Pancreas (tissue), 10 donors: Measurements from ENCODE around the gene CHAF1A. TPM values are rescaled to one million over a fixed set of nuclear protein-coding genes. Genes with fewer than 3 reads are reported as not detected.
A peak's percentile ranks its signal among the peaks of the same experiment; 100 is the strongest.

Experiments used
- ATAC-seq, 4 donors: fragments of 200-7000 bp; cut with Tn5 transposase; one replicate each; pipeline versions ENCODE4 v1.8.0 to v1.9.1; 2020; ENCODE audit warnings: mild to moderate bottlenecking in 4 of 4, moderate library complexity in 4 of 4
- DNase-seq, 6 donors: peaks; one replicate each; pipeline ENCODE4 v3.0.0-alpha.2; 2020
- FAIRE-seq: peaks from 2 replicates; lab custom pipeline; 2012; peaks lifted over from hg19 to GRCh38; lab: Jason Lieb, UNC
- H3K27ac ChIP-seq, 4 donors: fragments of 200-600 bp; sonication (generic); 1 replicate in 3 of 4; 2 replicates in 1 of 4; pipeline versions ENCODE4 v1.5.0 to v1.8.0; 2020
- H3K27me3 ChIP-seq, 4 donors: fragments of 200-600 bp; one replicate each; pipeline ENCODE4 v1.8.0; 2021
- H3K36me3 ChIP-seq, 3 donors: fragments of 200-600 bp; sonication (generic) in 1 of 3; one replicate each; pipeline versions ENCODE4 v1.5.0 to v1.8.0; 2020 to 2021
- H3K4me1 ChIP-seq, 3 donors: fragments of 200-600 bp; one replicate each; pipeline ENCODE4 v1.8.0; 2021
- H3K4me3 ChIP-seq, 4 donors: fragments of 200-600 bp; sonication (generic) in 2 of 4; one replicate each; pipeline versions ENCODE4 v1.5.0 to v1.8.0; 2020 to 2021
- H3K9me3 ChIP-seq, 4 donors: fragments of 200-600 bp; one replicate each; pipeline ENCODE4 v1.8.0; 2021
- CTCF ChIP-seq, 4 donors: fragments of 200-600 bp; sonication (generic) in 3 of 4; IDR thresholded peaks; one replicate each; pipeline versions ENCODE4 v1.5.0 to v1.8.0; 2021; ENCODE audit warnings: antibody characterized with exemption in 4 of 4
- WGBS, 2 donors: extraction: QIAGEN DNeasy Blood & Tissue Kit; methylation state at CpG; one replicate each; pipeline ENCODE4 v1.1.7; 2013; 5-methylcytosine and 5-hydroxymethylcytosine counted together
- intact Hi-C, 3 donors: fragments of 100-400 bp; cut with DNase I; formaldehyde crosslinking; loops; one replicate each; pipeline versions ENCODE4 v1.11.1 to v1.14.2; 2022
- polyA plus RNA-seq, 2 donors: library from polyadenylated mRNA; stranded (reverse); fragments of 200-250 nt; gene quantifications; one replicate each; pipeline ENCODE4 v1.2.3, GENCODE V29; 2013
- total RNA-seq, 6 donors: library from RNA; stranded (reverse); fragmentation: NEBNext Ultra II Directional in 4 of 6; extraction: Animal tissue kit (Norgen Biotek cat#: 25700) in 4 of 6; gene quantifications; one replicate each; pipeline versions ENCODE4 v1.2.1 to v1.2.4, GENCODE V29; 2021 to 2023
- donor health status: healthy with polysubstance abuse.
- donor health status: DM: no; HTN: no; CAD: no; lungs with moderate emphysema.
- donor health status: DM: no; HTN: no; CAD: no.
- donor health status: control.
- donor health status: control.
- donor health status: Bipolar disorder and iron deficiency.
- donor health status: DM: yes; HTN: yes; CAD: no.
- donor health status: DM: no; HTN: no; CAD: no.
- donor health status: DM: no; HTN: no; CAD: no.
- donor health status: DM: yes; HTN: yes; CAD: no.

The CHAF1A gene
- total and polyA plus RNA-seq, 8 donors, result 2.8 to 5.0 (median 3.9) TPM

- intact Hi-C loops, result no loop called here
- H3K27me3 ChIP-seq, result no peaks in the 10 kb centered on the region
- H3K9me3 ChIP-seq, result no peaks in the 10 kb centered on the region
- ATAC-seq (peak in 3 of 4 donors; percentile 13 to 50 (median 48)), FAIRE-seq (no peak), DNase-seq (peak in 2 of 6 donors; percentile 9 to 23)
- H3K4me3 ChIP-seq, result no peak overlapping the region
- no peak for TF ChIP-seq CTCF (IDR thresholded peaks at IDR 0.05)
- WGBS, 2 donors, result 68 to 74% methylated on average over 12 of the region's 12 CpGs
- H3K4me1 ChIP-seq, result peaks cover 4 to 37% (median 36%) of the 10 kb centered on the region in 3 donors
- H3K36me3 ChIP-seq, result peaks cover 0 to 4% (median 0%) of the 10 kb centered on the region in 3 donors
- peak overlapping the region in 3 of 4 donors; percentile 30 to 49 (median 38) for H3K27ac ChIP-seq
Measured at GRCh38 chr19:4390017-4390566, 12.3 kb upstream of the CHAF1A start.

DNA sequence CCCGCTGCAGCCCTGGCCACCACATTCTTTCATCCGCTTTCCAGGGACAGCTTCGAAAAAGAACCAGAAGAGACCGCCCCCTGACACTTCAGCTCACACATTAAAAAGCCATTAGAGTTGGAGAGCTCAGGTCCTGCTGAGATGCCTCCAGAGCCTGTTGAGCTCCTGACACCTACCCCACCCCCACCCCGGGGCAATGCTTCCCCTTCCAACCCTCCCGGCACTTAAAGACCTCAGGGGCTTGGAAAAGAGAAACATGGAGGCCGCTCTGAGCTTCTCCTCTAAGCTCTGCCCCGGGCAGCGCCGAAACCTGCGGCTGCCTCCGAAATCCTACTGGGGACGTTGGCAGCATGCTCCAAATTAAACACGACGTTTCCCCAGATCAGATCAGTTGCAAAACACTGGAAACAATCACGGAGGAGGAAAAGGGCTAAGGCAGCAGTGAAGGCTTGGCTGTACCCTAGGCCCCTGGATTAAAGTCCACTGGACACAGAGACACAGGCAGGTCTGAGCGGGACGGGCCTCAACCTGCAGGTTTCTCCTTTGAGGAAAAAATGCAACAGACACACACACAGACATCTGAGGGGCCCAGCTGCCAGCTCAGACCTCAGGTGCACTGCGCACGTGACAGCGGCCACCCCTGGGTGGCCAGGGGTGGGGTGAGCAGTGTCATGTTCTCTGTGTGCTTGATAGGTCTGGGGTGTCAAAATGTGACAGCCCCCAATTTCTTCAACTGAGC, 11.7 kb upstream of the CHAF1A start:
- 23 to 34% methylated on average over 21 of the region's 21 CpGs for WGBS, 2 donors
- Histone ChIP-seq H3K27me3 (no peaks in the 10 kb centered on the region), H3K4me3 (no peak overlapping the region), H3K27ac (peak overlapping the region; percentile 7 to 49 (median 34)), H3K36me3 (peaks cover 0 to 10% (median 0%) of the 10 kb centered on the region in 3 donors), H3K4me1 (peaks cover 4 to 37% (median 36%) of the 10 kb centered on the region in 3 donors), H3K9me3 (no peaks in the 10 kb centered on the region)
- DNase-seq (no peak), ATAC-seq (peak; percentile 24 to 38 (median 30)), FAIRE-seq (no peak)
- no peak for TF ChIP-seq CTCF (IDR thresholded peaks at IDR 0.05)
- intact Hi-C loops, result no loop called here

DNA sequence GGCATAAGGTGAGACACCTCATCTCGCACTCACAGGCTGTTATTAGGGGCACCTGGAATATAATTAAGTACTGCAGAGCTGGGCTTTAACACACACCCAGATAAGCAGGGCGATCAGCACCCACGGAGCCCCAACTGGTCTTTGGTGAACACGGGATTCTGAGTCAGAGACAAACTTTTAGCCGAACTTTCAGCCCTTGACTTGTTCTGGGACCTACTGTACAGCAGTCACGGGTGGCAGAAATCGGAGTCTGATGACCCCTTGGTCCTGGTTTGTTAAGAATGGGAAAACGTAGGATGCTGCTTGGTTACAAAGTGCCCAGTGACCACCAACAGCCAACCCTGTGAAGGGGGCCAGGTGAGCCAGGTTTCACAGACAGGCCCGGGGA, 11.1 kb upstream of the CHAF1A start:
- Histone ChIP-seq H3K36me3 (peaks cover 0 to 11% (median 0%) of the 10 kb centered on the region in 3 donors), H3K4me3 (no peak overlapping the region)

DNA sequence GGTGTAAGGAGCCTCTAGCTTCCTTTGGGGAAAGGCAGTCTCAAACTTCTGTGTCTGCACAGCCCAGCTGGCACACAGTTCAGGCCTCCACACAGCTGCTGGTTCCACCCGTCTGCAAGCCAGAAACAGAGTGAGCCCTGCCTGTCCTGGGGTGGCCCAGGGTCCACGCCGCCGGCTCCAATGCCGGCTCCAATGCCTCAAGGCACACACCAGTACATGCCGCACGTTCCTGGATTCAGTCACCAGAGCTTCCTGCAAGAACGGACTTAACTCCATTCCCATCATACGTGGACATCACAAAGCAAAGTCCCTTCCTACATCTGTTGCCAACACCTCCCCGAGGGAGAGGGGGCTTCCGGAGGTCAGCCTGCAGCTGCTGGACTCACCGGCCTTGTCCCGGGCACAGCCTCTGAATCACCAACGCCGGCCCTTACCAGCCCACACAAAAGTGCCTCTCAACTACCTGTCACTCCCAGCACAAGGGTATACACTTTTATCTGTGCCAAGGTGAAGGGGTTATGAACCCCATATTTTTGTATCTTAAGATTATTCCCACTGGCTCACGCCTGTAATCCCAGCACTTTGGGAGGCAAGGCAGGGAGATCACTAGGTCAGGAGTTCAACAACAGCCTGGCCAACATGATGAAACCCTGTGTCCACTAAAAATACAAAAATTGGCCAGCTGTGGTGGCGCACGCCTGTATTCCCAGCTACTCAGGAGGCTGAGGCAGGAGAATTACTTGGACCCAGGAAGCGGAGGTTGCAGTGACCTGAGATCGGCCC, 10.5 kb upstream of the CHAF1A start:
- no peak for FAIRE-seq
- no peaks in the 10 kb centered on the region for H3K27me3 ChIP-seq
- WGBS, 2 donors, result 48 to 50% methylated on average over 20 of the region's 20 CpGs
- no peak overlapping the region for H3K4me3 ChIP-seq
- peaks cover 4 to 37% (median 36%) of the 10 kb centered on the region in 3 donors for H3K4me1 ChIP-seq
- peak overlapping the region in 3 of 4 donors; percentile 30 to 38 (median 38) for H3K27ac ChIP-seq
- intact Hi-C loops, result no loop called here
- no peak for TF ChIP-seq CTCF (IDR thresholded peaks at IDR 0.05)
- no peaks in the 10 kb centered on the region for H3K9me3 ChIP-seq
- peak in 3 of 4 donors; percentile 6 to 16 (median 16) for ATAC-seq
- DNase-seq, result no peak
- H3K36me3 ChIP-seq, result peaks cover 0 to 11% (median 0%) of the 10 kb centered on the region in 3 donors

More for the DNA sequence above, 11.1 kb upstream of the CHAF1A start:
- no peak for ATAC-seq
- Histone ChIP-seq H3K27me3 (no peaks in the 10 kb centered on the region), H3K27ac (peak overlapping the region; percentile 7 to 38 (median 34)), H3K4me1 (peaks cover 4 to 37% (median 36%) of the 10 kb centered on the region in 3 donors), H3K9me3 (no peaks in the 10 kb centered on the region)
- 51 to 54% methylated on average over 9 of the region's 9 CpGs for whole genome bisulfite sequencing, 2 donors
- DNase-seq, result no peak
- no peak for FAIRE-seq
- intact Hi-C loops, result no loop called here
- TF ChIP-seq CTCF (IDR thresholded peaks at IDR 0.05), result no peak
